Measurements from ENCODE around the gene TNFSF13. TPM values are rescaled to one million over a fixed set of nuclear protein-coding genes. Genes with fewer than 3 reads are reported as not detected.
A peak's percentile ranks its signal among the peaks of the same experiment; 100 is the strongest.

The TNFSF13 gene
- total RNA-seq = 1 to 10 TPM; 1.5 to 1.9 TPM

- Mint-ChIP-seq H3K4me3 (no peak within 1 kb of the TSS), H3K9me3 (no peaks in the 10 kb centered on the region), H3K36me3 (ENCODE audit: low read depth) (peaks cover 26% of the 10 kb centered on the region), H3K27me3 (no peaks in the 10 kb centered on the region), H3K4me1 (peaks cover 29% of the 10 kb centered on the region), H3K27ac (peak within 1 kb of the TSS; percentile 61)
- no peak for ATAC-seq (replicated peaks)
Observed at GRCh38 chr17:7558544-7559319, at the start of gene TNFSF13. TNFSF13 (plus strand) TSS chr17:7558750; CDS start chr17:7559040, 290 bp downstream.

- ATAC-seq (replicated peaks) = no peak
- Mint-ChIP-seq H3K27me3 (no peaks in the 10 kb centered on the region), H3K27ac (peak overlapping the region; percentile 54), H3K4me1 (no peaks in the 10 kb centered on the region), H3K4me3 (no peak overlapping the region), H3K36me3 (ENCODE audit: low read depth) (peaks cover 100% of the 10 kb centered on the region), H3K9me3 (no peaks in the 10 kb centered on the region)
Observed at GRCh38 chr17:7508846-7509245, 49.7 kb upstream of the TNFSF13 start.

- ATAC-seq (replicated peaks) = no peak
- no peak overlapping the region for H3K4me3 Mint-ChIP-seq
- H3K27ac Mint-ChIP-seq = peak overlapping the region; percentile 61
- H3K36me3 Mint-ChIP-seq (ENCODE audit: low read depth) = peaks cover 100% of the 10 kb centered on the region
- H3K4me1 Mint-ChIP-seq = no peaks in the 10 kb centered on the region
- H3K9me3 Mint-ChIP-seq = no peaks in the 10 kb centered on the region
- H3K27me3 Mint-ChIP-seq = no peaks in the 10 kb centered on the region
Observed at GRCh38 chr17:7509937-7510336, 48.6 kb upstream of the TNFSF13 start.

- H3K27ac Mint-ChIP-seq = peak overlapping the region; percentile 61
- peaks cover 96% of the 10 kb centered on the region for H3K36me3 Mint-ChIP-seq (ENCODE audit: low read depth)
Observed at GRCh38 chr17:7511108-7511507, 47.4 kb upstream of the TNFSF13 start.

GRCh38 chr17:7512105-7512504, 46.4 kb upstream of the TNFSF13 start:
- ATAC-seq (replicated peaks) = no peak
- Mint-ChIP-seq H3K4me3 (no peak overlapping the region), H3K4me1 (no peaks in the 10 kb centered on the region), H3K27me3 (no peaks in the 10 kb centered on the region), H3K36me3 (ENCODE audit: low read depth) (peaks cover 89% of the 10 kb centered on the region), H3K27ac (no peak overlapping the region), H3K9me3 (no peaks in the 10 kb centered on the region)

More at GRCh38 chr17:7511108-7511507, 47.4 kb upstream of the TNFSF13 start:
- Mint-ChIP-seq H3K9me3 (no peaks in the 10 kb centered on the region), H3K27me3 (no peaks in the 10 kb centered on the region), H3K4me3 (no peak overlapping the region), H3K4me1 (no peaks in the 10 kb centered on the region)
- ATAC-seq (replicated peaks) = no peak

GRCh38 chr17:7512824-7513540, 45.6 kb upstream of the TNFSF13 start:
- Mint-ChIP-seq H3K4me1 (no peaks in the 10 kb centered on the region), H3K9me3 (no peaks in the 10 kb centered on the region), H3K27me3 (no peaks in the 10 kb centered on the region), H3K36me3 (ENCODE audit: low read depth) (peaks cover 80% of the 10 kb centered on the region), H3K4me3 (no peak overlapping the region), H3K27ac (peak overlapping the region; percentile 61)
- no peak for ATAC-seq (replicated peaks)

GRCh38 chr17:7513850-7514419, 44.6 kb upstream of the TNFSF13 start:
- Mint-ChIP-seq H3K4me3 (no peak overlapping the region), H3K4me1 (no peaks in the 10 kb centered on the region), H3K9me3 (no peaks in the 10 kb centered on the region), H3K27me3 (no peaks in the 10 kb centered on the region), H3K27ac (peak overlapping the region; percentile 61), H3K36me3 (ENCODE audit: low read depth) (peaks cover 71% of the 10 kb centered on the region)
- no peak for ATAC-seq (replicated peaks)

- no peak overlapping the region for H3K4me3 Mint-ChIP-seq
- no peaks in the 10 kb centered on the region for H3K27me3 Mint-ChIP-seq
- H3K4me1 Mint-ChIP-seq = no peaks in the 10 kb centered on the region
- ATAC-seq (replicated peaks) = no peak
- no peak overlapping the region for H3K27ac Mint-ChIP-seq
- no peaks in the 10 kb centered on the region for H3K9me3 Mint-ChIP-seq
- H3K36me3 Mint-ChIP-seq (ENCODE audit: low read depth) = peaks cover 49% of the 10 kb centered on the region
Observed at GRCh38 chr17:7515911-7516610, 42.5 kb upstream of the TNFSF13 start.

GRCh38 chr17:7523033-7523432, 35.5 kb upstream of the TNFSF13 start:
- Mint-ChIP-seq H3K27ac (no peak overlapping the region), H3K27me3 (no peaks in the 10 kb centered on the region), H3K4me1 (peaks cover 6% of the 10 kb centered on the region), H3K9me3 (no peaks in the 10 kb centered on the region), H3K4me3 (no peak overlapping the region), H3K36me3 (ENCODE audit: low read depth) (no peaks in the 10 kb centered on the region)
- ATAC-seq (replicated peaks) = peak; percentile 76

GRCh38 chr17:7528842-7529241, 29.7 kb upstream of the TNFSF13 start:
- Mint-ChIP-seq H3K4me1 (no peaks in the 10 kb centered on the region), H3K36me3 (ENCODE audit: low read depth) (no peaks in the 10 kb centered on the region), H3K9me3 (no peaks in the 10 kb centered on the region), H3K27me3 (no peaks in the 10 kb centered on the region), H3K4me3 (no peak overlapping the region), H3K27ac (no peak overlapping the region)
- no peak for ATAC-seq (replicated peaks)

GRCh38 chr17:7530023-7530900, 28.3 kb upstream of the TNFSF13 start:
- H3K9me3 Mint-ChIP-seq = no peaks in the 10 kb centered on the region
- H3K4me3 Mint-ChIP-seq = no peak overlapping the region

GRCh38 chr17:7538050-7538449, 20.5 kb upstream of the TNFSF13 start:
- Mint-ChIP-seq H3K36me3 (ENCODE audit: low read depth) (no peaks in the 10 kb centered on the region), H3K27ac (no peak overlapping the region), H3K4me1 (no peaks in the 10 kb centered on the region), H3K9me3 (no peaks in the 10 kb centered on the region), H3K4me3 (no peak overlapping the region), H3K27me3 (no peaks in the 10 kb centered on the region)
- no peak for ATAC-seq (replicated peaks)

More at GRCh38 chr17:7530023-7530900, 28.3 kb upstream of the TNFSF13 start:
- Mint-ChIP-seq H3K27me3 (no peaks in the 10 kb centered on the region), H3K36me3 (ENCODE audit: low read depth) (no peaks in the 10 kb centered on the region), H3K4me1 (no peaks in the 10 kb centered on the region), H3K27ac (no peak overlapping the region)
- no peak for ATAC-seq (replicated peaks)

GRCh38 chr17:7538891-7539545, 19.5 kb upstream of the TNFSF13 start:
- Mint-ChIP-seq H3K36me3 (ENCODE audit: low read depth) (no peaks in the 10 kb centered on the region), H3K27ac (no peak overlapping the region), H3K9me3 (no peaks in the 10 kb centered on the region), H3K4me3 (no peak overlapping the region), H3K27me3 (no peaks in the 10 kb centered on the region), H3K4me1 (no peaks in the 10 kb centered on the region)
- ATAC-seq (replicated peaks) = no peak
